ENCODE data around the gene PALLD.
A peak's percentile ranks its signal among the peaks of the same experiment; 100 is the strongest.
"Not testable (repeated sequence)": the region's sequence is repeated elsewhere in the genome, so short reads cannot be mapped to it uniquely, and the experiment has no call there.

Gene PALLD

DNA sequence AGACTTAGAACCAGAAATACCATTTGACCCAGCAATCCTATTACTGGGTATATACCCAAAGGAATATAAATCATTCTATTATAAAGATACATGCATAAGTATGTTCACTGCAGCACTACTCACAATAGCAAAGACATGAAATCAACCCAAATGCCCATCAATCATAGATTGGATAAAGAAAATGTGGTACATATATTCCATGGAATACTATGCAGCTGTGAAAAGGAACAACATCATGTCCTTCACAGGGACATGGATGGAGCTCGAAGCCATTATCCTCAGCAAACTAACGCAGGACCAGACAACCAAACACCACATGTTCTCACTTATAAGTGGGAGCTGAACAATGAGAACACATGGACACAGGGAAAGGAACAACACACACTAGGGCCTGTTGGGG lies 38.6 kb upstream of the PALLD start:
- H3K4me1 ChIP-seq (ENCODE audit: control insufficient read depth, insufficient read depth, low read length); H3K4me3 ChIP-seq (ENCODE audit: low read depth, low read length); CTCF ChIA-PET; H3K36me3 ChIP-seq (ENCODE audit: control insufficient read depth in 2 of 2, insufficient read depth in 1 of 2, low read length in 2 of 2); H3K9me3 ChIP-seq (ENCODE audit: control insufficient read depth, insufficient read depth, low read depth, low read length); H3K27ac ChIP-seq (ENCODE audit: extremely low read depth, low read depth, low read length); POLR2A ChIA-PET: not testable (repeated sequence)
- TF ChIP-seq ZNF146 (tag by site-specific recombination; IDR thresholded peaks at IDR 0.05): peak; percentile 73; the same call in 1 of the 2 replicates

DNA sequence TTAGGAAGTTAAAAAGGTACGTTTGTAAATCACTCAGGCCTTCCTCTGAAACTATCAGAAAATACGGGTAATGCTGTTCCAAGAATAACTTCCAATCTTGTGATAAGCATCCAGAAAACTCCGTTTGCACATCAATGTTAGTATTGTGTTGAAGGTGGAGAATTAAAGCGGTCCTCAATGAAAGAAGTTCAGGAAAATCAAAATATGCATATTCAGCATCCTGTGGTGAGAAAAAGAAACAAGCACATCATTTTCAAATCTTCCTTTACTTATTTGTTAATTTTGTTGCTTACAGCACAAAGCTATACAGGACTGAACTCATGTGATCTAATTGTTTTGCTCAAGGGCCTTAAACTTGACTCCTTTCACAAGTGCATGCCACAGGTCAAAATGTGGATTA lies 35.0 kb upstream of the PALLD start:
- Histone ChIP-seq H3K4me3 (ENCODE audit: low read depth, low read length) (no peak overlapping the region), H3K9me3 (ENCODE audit: control insufficient read depth, insufficient read depth, low read depth, low read length) (no peaks in the 10 kb centered on the region), H3K4me1 (ENCODE audit: control insufficient read depth, insufficient read depth, low read length) (no peaks in the 10 kb centered on the region), H3K27ac (ENCODE audit: extremely low read depth, low read depth, low read length) (no peak overlapping the region), H3K36me3 (ENCODE audit: control insufficient read depth in 2 of 2, insufficient read depth in 1 of 2, low read length in 2 of 2) (no peaks in the 10 kb centered on the region)
- ChIA-PET POLR2A (no interaction called here), CTCF (no interaction called here)
- TF ChIP-seq GLI2 (tag by site-specific recombination; IDR thresholded peaks at IDR 0.05; ENCODE audit: borderline replicate concordance, low read depth) (no peak), ZNF211 (tag by site-specific recombination; IDR thresholded peaks at IDR 0.05; ENCODE audit: low read depth) (no peak), ZNF621 (tag by site-specific recombination; IDR thresholded peaks at IDR 0.05) (no peak), MEIS1 (CRISPR knock-in tag; IDR thresholded peaks at IDR 0.05; ENCODE audit: borderline replicate concordance) (no peak), ZNF571 (tag by site-specific recombination; IDR thresholded peaks at IDR 0.05) (no peak), ZNF341 (tag by site-specific recombination; IDR thresholded peaks at IDR 0.05; ENCODE audit: low read depth) (no peak), SP7 (tag by site-specific recombination; IDR thresholded peaks at IDR 0.05) (no peak)
- TF ChIP-seq, protein P1, sequence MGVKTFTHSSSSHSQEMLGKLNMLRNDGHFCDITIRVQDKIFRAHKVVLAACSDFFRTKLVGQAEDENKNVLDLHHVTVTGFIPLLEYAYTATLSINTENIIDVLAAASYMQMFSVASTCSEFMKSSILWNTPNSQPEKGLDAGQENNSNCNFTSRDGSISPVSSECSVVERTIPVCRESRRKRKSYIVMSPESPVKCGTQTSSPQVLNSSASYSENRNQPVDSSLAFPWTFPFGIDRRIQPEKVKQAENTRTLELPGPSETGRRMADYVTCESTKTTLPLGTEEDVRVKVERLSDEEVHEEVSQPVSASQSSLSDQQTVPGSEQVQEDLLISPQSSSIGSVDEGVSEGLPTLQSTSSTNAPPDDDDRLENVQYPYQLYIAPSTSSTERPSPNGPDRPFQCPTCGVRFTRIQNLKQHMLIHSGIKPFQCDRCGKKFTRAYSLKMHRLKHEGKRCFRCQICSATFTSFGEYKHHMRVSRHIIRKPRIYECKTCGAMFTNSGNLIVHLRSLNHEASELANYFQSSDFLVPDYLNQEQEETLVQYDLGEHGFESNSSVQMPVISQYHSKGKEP (tag by site-specific recombination; IDR thresholded peaks at IDR 0.05): no peak
- TF ChIP-seq, protein P2, sequence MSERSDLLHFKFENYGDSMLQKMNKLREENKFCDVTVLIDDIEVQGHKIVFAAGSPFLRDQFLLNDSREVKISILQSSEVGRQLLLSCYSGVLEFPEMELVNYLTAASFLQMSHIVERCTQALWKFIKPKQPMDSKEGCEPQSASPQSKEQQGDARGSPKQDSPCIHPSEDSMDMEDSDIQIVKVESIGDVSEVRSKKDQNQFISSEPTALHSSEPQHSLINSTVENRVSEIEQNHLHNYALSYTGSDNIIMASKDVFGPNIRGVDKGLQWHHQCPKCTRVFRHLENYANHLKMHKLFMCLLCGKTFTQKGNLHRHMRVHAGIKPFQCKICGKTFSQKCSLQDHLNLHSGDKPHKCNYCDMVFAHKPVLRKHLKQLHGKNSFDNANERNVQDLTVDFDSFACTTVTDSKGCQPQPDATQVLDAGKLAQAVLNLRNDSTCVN (tag by site-specific recombination; optimal IDR thresholded peaks at IDR 0.05): no peak
- TF ChIP-seq, protein P3, sequence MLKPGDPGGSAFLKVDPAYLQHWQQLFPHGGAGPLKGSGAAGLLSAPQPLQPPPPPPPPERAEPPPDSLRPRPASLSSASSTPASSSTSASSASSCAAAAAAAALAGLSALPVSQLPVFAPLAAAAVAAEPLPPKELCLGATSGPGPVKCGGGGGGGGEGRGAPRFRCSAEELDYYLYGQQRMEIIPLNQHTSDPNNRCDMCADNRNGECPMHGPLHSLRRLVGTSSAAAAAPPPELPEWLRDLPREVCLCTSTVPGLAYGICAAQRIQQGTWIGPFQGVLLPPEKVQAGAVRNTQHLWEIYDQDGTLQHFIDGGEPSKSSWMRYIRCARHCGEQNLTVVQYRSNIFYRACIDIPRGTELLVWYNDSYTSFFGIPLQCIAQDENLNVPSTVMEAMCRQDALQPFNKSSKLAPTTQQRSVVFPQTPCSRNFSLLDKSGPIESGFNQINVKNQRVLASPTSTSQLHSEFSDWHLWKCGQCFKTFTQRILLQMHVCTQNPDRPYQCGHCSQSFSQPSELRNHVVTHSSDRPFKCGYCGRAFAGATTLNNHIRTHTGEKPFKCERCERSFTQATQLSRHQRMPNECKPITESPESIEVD (tag by site-specific recombination; IDR thresholded peaks at IDR 0.05): no peak

DNA sequence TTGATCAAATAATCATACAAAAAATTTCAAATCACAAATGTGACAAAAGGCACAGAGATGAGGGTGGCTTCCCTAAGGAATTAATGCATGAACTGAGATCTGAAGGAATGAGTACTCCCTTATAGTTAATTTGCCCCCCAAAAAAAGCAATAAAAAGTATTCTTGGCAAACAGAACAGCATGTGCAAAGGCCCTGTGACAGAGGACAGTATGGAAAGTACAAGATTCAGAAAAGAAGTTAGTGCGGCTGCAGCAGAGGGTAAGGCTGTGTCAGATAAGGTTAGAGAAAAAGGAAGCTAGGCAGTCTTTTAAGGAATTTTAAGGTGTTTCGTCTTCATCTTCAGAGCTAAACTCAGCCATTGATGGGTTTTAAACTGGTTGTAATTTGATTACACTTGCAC lies 23.9 kb upstream of the PALLD start:
- CTCF ChIA-PET: no interaction called here
- TF ChIP-seq ZNF473 (tag by site-specific recombination; IDR thresholded peaks at IDR 0.05) (no peak), ZNF623 (tag by site-specific recombination; IDR thresholded peaks at IDR 0.05) (peak; percentile 95)
- Histone ChIP-seq H3K9me3 (ENCODE audit: control insufficient read depth, insufficient read depth, low read depth, low read length) (no peaks in the 10 kb centered on the region), H3K27ac (ENCODE audit: extremely low read depth, low read depth, low read length) (no peak overlapping the region), H3K4me3 (ENCODE audit: low read depth, low read length) (no peak overlapping the region), H3K36me3 (ENCODE audit: control insufficient read depth in 2 of 2, insufficient read depth in 1 of 2, low read length in 2 of 2) (peaks cover 0 to 2% of the 10 kb centered on the region in 2 experiments; a peak in 1 of 3 replicates), H3K4me1 (ENCODE audit: control insufficient read depth, insufficient read depth, low read length) (peaks cover 6% of the 10 kb centered on the region; the same call in 1 of the 2 replicates)
- POLR2A ChIA-PET: no interaction called here

DNA sequence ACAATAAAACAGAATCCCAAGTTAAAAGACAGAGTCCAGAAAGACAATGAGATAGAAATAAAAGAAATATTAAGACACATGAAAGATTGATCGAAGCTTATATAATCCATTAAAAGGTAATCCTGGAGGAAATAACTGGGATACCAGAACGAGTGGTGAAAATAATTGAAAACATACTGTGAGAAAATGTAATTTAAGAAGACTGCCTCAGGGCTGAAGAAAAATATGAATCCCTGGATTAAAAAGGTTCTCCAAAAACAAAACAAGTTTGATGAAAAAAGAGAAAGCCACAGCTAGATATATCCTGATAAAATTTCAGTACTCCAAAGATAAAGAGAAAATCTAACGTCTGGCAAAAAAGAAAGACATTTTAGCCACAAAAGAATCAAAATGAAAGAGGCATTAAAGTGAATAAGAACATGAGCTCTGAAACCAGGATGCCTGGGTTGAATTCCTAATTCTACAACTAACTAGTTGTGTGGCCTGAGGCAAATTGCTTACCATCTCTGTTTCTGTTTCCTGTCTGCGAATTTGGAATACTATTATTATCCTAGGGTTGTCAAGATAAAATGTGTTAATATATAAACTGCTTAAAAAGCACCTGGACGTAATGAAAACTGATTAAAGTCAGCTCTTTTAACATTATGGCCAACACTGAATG lies 22.1 kb upstream of the PALLD start:
- TF ChIP-seq, protein P3 (tag by site-specific recombination; IDR thresholded peaks at IDR 0.05): peak; percentile 22; the same call in 1 of the 2 replicates
- peak; percentile 41; the same call in 1 of the 2 replicates for TF ChIP-seq ZBTB17 (tag by site-specific recombination; IDR thresholded peaks at IDR 0.05)
- TF ChIP-seq, protein P4, sequence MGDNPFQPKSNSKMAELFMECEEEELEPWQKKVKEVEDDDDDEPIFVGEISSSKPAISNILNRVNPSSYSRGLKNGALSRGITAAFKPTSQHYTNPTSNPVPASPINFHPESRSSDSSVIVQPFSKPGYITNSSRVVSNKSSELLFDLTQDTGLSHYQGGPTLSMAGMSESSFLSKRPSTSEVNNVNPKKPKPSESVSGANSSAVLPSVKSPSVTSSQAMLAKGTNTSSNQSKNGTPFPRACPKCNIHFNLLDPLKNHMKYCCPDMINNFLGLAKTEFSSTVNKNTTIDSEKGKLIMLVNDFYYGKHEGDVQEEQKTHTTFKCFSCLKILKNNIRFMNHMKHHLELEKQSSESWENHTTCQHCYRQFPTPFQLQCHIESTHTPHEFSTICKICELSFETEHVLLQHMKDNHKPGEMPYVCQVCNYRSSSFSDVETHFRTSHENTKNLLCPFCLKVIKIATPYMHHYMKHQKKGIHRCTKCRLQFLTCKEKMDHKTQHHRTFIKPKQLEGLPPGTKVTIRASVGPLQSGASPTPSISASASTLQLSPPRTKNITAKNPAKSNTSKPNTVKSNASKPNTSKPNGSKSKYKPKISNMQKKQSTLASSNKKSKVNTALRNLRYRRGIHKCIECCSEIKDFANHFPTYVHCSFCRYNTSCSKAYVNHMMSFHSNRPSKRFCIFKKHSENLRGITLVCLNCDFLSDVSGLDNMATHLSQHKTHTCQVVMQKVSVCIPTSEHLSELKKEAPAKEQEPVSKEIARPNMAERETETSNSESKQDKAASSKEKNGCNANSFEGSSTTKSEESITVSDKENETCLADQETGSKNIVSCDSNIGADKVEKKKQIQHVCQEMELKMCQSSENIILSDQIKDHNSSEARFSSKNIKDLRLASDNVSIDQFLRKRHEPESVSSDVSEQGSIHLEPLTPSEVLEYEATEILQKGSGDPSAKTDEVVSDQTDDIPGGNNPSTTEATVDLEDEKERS (tag by site-specific recombination; IDR thresholded peaks at IDR 0.05): no peak
- H3K4me3 ChIP-seq (ENCODE audit: low read depth, low read length): no peak overlapping the region
- ChIA-PET CTCF (interaction anchor here (0.5 to 0.9 kb wide), 3 partner anchors 13 to 712 kb away, joined by 3 to 5 read pairs (median 4); no protein-coding TSS in a partner anchor), POLR2A (no interaction called here)
- peaks cover 0 to 2% of the 10 kb centered on the region in 2 experiments; a peak in 1 of 3 replicates for H3K36me3 ChIP-seq (ENCODE audit: control insufficient read depth in 2 of 2, insufficient read depth in 1 of 2, low read length in 2 of 2)
- no peak overlapping the region for H3K27ac ChIP-seq (ENCODE audit: extremely low read depth, low read depth, low read length)
- peaks cover 11% of the 10 kb centered on the region for H3K4me1 ChIP-seq (ENCODE audit: control insufficient read depth, insufficient read depth, low read length)
- no peaks in the 10 kb centered on the region for H3K9me3 ChIP-seq (ENCODE audit: control insufficient read depth, insufficient read depth, low read depth, low read length)

Measured in HEK293 (cell line).